ENCODE data around the gene LRCOL1. TPM values are rescaled to one million over a fixed set of nuclear protein-coding genes. Genes with fewer than 3 reads are reported as not detected.

LRCOL1 gene
- total RNA-seq, 1 experiment from 2014 or later = not detected

GRCh38 chr12:132563911-132564310 lies 46.5 kb downstream of the LRCOL1 start:
- DNase-seq (ENCODE audit: low read depth) = no peak

- no peak for DNase-seq (ENCODE audit: low read depth)
Measured at GRCh38 chr12:132562489-132563021, 47.8 kb downstream of the LRCOL1 start.

- no peak for DNase-seq (ENCODE audit: low read depth)
Measured at GRCh38 chr12:132561427-132562156, 48.8 kb downstream of the LRCOL1 start.

- DNase-seq (ENCODE audit: low read depth) = peak; percentile 21
Measured at GRCh38 chr12:132560614-132561426, 49.6 kb downstream of the LRCOL1 start.

- no peak for DNase-seq (ENCODE audit: low read depth)
Measured at GRCh38 chr12:132560364-132560613, 50.1 kb downstream of the LRCOL1 start.

- peak; percentile 26 for DNase-seq (ENCODE audit: low read depth)
Measured at GRCh38 chr12:132559652-132560363, 50.6 kb downstream of the LRCOL1 start.

GRCh38 chr12:132558861-132559623 lies 51.3 kb downstream of the LRCOL1 start:
- no peak for DNase-seq (ENCODE audit: low read depth)

GRCh38 chr12:132558042-132558856 lies 52.1 kb downstream of the LRCOL1 start:
- DNase-seq (ENCODE audit: low read depth) = no peak

- DNase-seq (ENCODE audit: low read depth) = no peak
Measured at GRCh38 chr12:132557291-132558015, 52.9 kb downstream of the LRCOL1 start.

GRCh38 chr12:132556801-132557200 lies 53.6 kb downstream of the LRCOL1 start:
- no peak for DNase-seq (ENCODE audit: low read depth)

GRCh38 chr12:132556216-132556615 lies 54.2 kb downstream of the LRCOL1 start:
- DNase-seq (ENCODE audit: low read depth) = no peak

- DNase-seq (ENCODE audit: low read depth) = no peak
Measured at GRCh38 chr12:132555686-132556085, 54.7 kb downstream of the LRCOL1 start.

- no peak for DNase-seq (ENCODE audit: low read depth)
Measured at GRCh38 chr12:132554845-132555630, 55.3 kb downstream of the LRCOL1 start.

Other genes with a start within 250 kb of the LRCOL1 start
- gene FBRSL1, start 120.4 kb downstream of the LRCOL1 start, total RNA-seq (2014; rRNA removed; shearing (Covaris generic)) = 1.6 and 3.2 TPM in 2 replicates
- gene P2RX2, start 8.2 kb upstream of the LRCOL1 start, total RNA-seq (2014; rRNA removed; shearing (Covaris generic)) = not detected in 2 replicates
- 7.0 and 15.8 TPM in 2 replicates for gene POLE, start 76.8 kb upstream of the LRCOL1 start, total RNA-seq (2014; rRNA removed; shearing (Covaris generic))
- 66.4 and 83.4 TPM in 2 replicates for gene PXMP2, start 77.0 kb upstream of the LRCOL1 start, total RNA-seq (2014; rRNA removed; shearing (Covaris generic))
- 36.2 and 43.8 TPM in 2 replicates for gene PGAM5, start 100.3 kb upstream of the LRCOL1 start, total RNA-seq (2014; rRNA removed; shearing (Covaris generic))
- gene ANKLE2, start 151.2 kb upstream of the LRCOL1 start, total RNA-seq (2014; rRNA removed; shearing (Covaris generic)) = 47.4 and 57.4 TPM in 2 replicates
- gene GOLGA3, start 218.3 kb upstream of the LRCOL1 start, total RNA-seq (2014; rRNA removed; shearing (Covaris generic)) = 46.1 and 98.9 TPM in 2 replicates